Medulla oblongata (tissue), 1 donor: ENCODE results near the gene UTRN.
A peak's percentile ranks its signal among the peaks of the same experiment; 100 is the strongest.

Experiments used
- DNase-seq: peaks from one replicate; pipeline ENCODE4 v3.0.0-alpha.2; 2015; ENCODE audit errors: extremely low spot score

Gene UTRN

GRCh38 chr6:144314003-144314485, 28.9 kb downstream of the UTRN start:
- DNase-seq, result peak; percentile 60

- DNase-seq, result peak; percentile 12
Measured at GRCh38 chr6:144314562-144314961, 29.4 kb downstream of the UTRN start.

GRCh38 chr6:144315226-144315980, 30.3 kb downstream of the UTRN start:
- peak; percentile 18 for DNase-seq

GRCh38 chr6:144315981-144316861, 31.1 kb downstream of the UTRN start:
- no peak for DNase-seq

- no peak for DNase-seq
Measured at GRCh38 chr6:144316862-144317195, 31.7 kb downstream of the UTRN start.

- no peak for DNase-seq
Measured at GRCh38 chr6:144317736-144318135, 32.6 kb downstream of the UTRN start.

- DNase-seq, result no peak
Measured at GRCh38 chr6:144319211-144319610, 34.1 kb downstream of the UTRN start.

GRCh38 chr6:144320741-144321140, 35.6 kb downstream of the UTRN start:
- DNase-seq, result no peak

GRCh38 chr6:144321839-144322591, 36.9 kb downstream of the UTRN start:
- DNase-seq, result no peak

- DNase-seq, result no peak
Measured at GRCh38 chr6:144325232-144325631, 40.1 kb downstream of the UTRN start.

GRCh38 chr6:144326393-144326792, 41.3 kb downstream of the UTRN start:
- DNase-seq, result no peak

GRCh38 chr6:144327081-144327480, 41.9 kb downstream of the UTRN start:
- peak; percentile 42 for DNase-seq

GRCh38 chr6:144330017-144330987, 45.2 kb downstream of the UTRN start:
- DNase-seq, result no peak

GRCh38 chr6:144331491-144331969, 46.4 kb downstream of the UTRN start:
- DNase-seq, result no peak

GRCh38 chr6:144332177-144332576, 47.0 kb downstream of the UTRN start:
- DNase-seq, result no peak

- no peak for DNase-seq
Measured at GRCh38 chr6:144334150-144334708, 49.1 kb downstream of the UTRN start.
